Ramos (cell line): ENCODE results near the gene MEX3D.

Experiments
- in situ Hi-C: fragments of 300-500 bp; cut with MboI; formaldehyde crosslinking; loops from one replicate; pipeline ENCODE4 v1.14.3; 2022; ENCODE audit warnings: low sequenced_read_pairs; ENCODE audit not compliant: unreplicated experiment

MEX3D gene

GRCh38 chr19:1568320-1569019 is at the start of gene MEX3D:
TSS of gene MEX3D (minus strand) at chr19:1568325. CDS start at chr19:1568058, 267 bp downstream.
- in situ Hi-C loops, result no loop called here

- in situ Hi-C loops, result no loop called here
Observed at GRCh38 chr19:1616875-1617274, 48.8 kb upstream of the MEX3D start.

GRCh38 chr19:1616396-1616795 is 48.3 kb upstream of the MEX3D start:
- in situ Hi-C loops, result no loop called here

GRCh38 chr19:1615156-1615765 is 47.1 kb upstream of the MEX3D start:
- in situ Hi-C loops, result no loop called here

- in situ Hi-C loops, result no loop called here
Observed at GRCh38 chr19:1613808-1614570, 45.9 kb upstream of the MEX3D start.

- in situ Hi-C loops, result no loop called here
Observed at GRCh38 chr19:1613146-1613545, 45.0 kb upstream of the MEX3D start.

GRCh38 chr19:1612114-1613086 is 44.3 kb upstream of the MEX3D start:
- in situ Hi-C loops, result no loop called here

- in situ Hi-C loops, result no loop called here
Observed at GRCh38 chr19:1611353-1611752, 43.2 kb upstream of the MEX3D start.

- in situ Hi-C loops, result no loop called here
Observed at GRCh38 chr19:1610579-1610978, 42.5 kb upstream of the MEX3D start.

- in situ Hi-C loops, result no loop called here
Observed at GRCh38 chr19:1609680-1610474, 41.8 kb upstream of the MEX3D start.

GRCh38 chr19:1609103-1609396 is 40.9 kb upstream of the MEX3D start:
- in situ Hi-C loops, result no loop called here

GRCh38 chr19:1608359-1609102 is 40.4 kb upstream of the MEX3D start:
- in situ Hi-C loops, result no loop called here

GRCh38 chr19:1606138-1606651 is 38.1 kb upstream of the MEX3D start:
- in situ Hi-C loops, result no loop called here

- in situ Hi-C loops, result no loop called here
Observed at GRCh38 chr19:1605236-1606137, 37.4 kb upstream of the MEX3D start, which contains the start of gene UQCR11. TSS of gene UQCR11 (minus strand) at chr19:1605462. CDS start at chr19:1605409, 53 bp downstream.

GRCh38 chr19:1602091-1602707 is 34.1 kb upstream of the MEX3D start:
- in situ Hi-C loops, result no loop called here

GRCh38 chr19:1601613-1602064 is 33.5 kb upstream of the MEX3D start:
- in situ Hi-C loops, result no loop called here

- in situ Hi-C loops, result no loop called here
Observed at GRCh38 chr19:1599460-1599846, 31.3 kb upstream of the MEX3D start.
